ENCODE results near the gene DNAJB14.
"Not testable (repeated sequence)": the region's sequence is repeated elsewhere in the genome, so short reads cannot be mapped to it uniquely, and the experiment has no call there.

DNAJB14 gene

GRCh38 chr4:99946356-99947189 lies at the start of gene DNAJB14:
DNAJB14 (minus strand) TSS chr4:99946618; CDS start chr4:99946571, 47 bp downstream.
- DNase-seq, result peak; percentile 81 to 83

GRCh38 chr4:99991741-99992140 lies 45.3 kb upstream of the DNAJB14 start:
- DNase-seq, result no peak

- DNase-seq, result no peak
Measured at GRCh38 chr4:99987681-99988080, 41.3 kb upstream of the DNAJB14 start.

GRCh38 chr4:99986792-99987191 lies 40.4 kb upstream of the DNAJB14 start:
- no peak for DNase-seq

GRCh38 chr4:99983289-99983943 lies 37.0 kb upstream of the DNAJB14 start:
- no peak for DNase-seq

GRCh38 chr4:99979872-99980271 lies 33.5 kb upstream of the DNAJB14 start:
- no peak for DNase-seq

- no peak for DNase-seq
Measured at GRCh38 chr4:99971453-99972111, 25.2 kb upstream of the DNAJB14 start.

GRCh38 chr4:99968330-99968729 lies 21.9 kb upstream of the DNAJB14 start:
- DNase-seq, result no peak

GRCh38 chr4:99966692-99967091 lies 20.3 kb upstream of the DNAJB14 start:
- DNase-seq, result no peak

- no peak for DNase-seq
Measured at GRCh38 chr4:99965674-99966350, 19.4 kb upstream of the DNAJB14 start.

- DNase-seq, result no peak
Measured at GRCh38 chr4:99965173-99965572, 18.8 kb upstream of the DNAJB14 start.

- DNase-seq, result no peak
Measured at GRCh38 chr4:99961711-99962110, 15.3 kb upstream of the DNAJB14 start.

- DNase-seq, result no peak
Measured at GRCh38 chr4:99960648-99961047, 14.2 kb upstream of the DNAJB14 start.

- DNase-seq, result not testable (repeated sequence)
Measured at GRCh38 chr4:99958207-99958606, 11.8 kb upstream of the DNAJB14 start.

- no peak for DNase-seq
Measured at GRCh38 chr4:99950913-99951254, 4.5 kb upstream of the DNAJB14 start.

- DNase-seq, result peak; percentile 97 to 98
Measured at GRCh38 chr4:99949999-99950912, 3.8 kb upstream of the DNAJB14 start, which contains the start of gene H2AZ1. H2AZ1 (minus strand) TSS chr4:99950275; CDS start chr4:99950170, 105 bp downstream.

GRCh38 chr4:99949034-99949998 lies 2.9 kb upstream of the DNAJB14 start:
- peak; percentile 90 to 92 for DNase-seq

- DNase-seq, result no peak
Measured at GRCh38 chr4:99947608-99948007, 1.2 kb upstream of the DNAJB14 start.

GRCh38 chr4:99947190-99947578 lies 766 bp upstream of the DNAJB14 start:
- no peak for DNase-seq

GRCh38 chr4:99945718-99946355 lies 581 bp downstream of the DNAJB14 start:
- no peak for DNase-seq
